Measurements from ENCODE around the gene PATJ.

- no peak for TF ChIP-seq CTCF (IDR thresholded peaks at IDR 0.05; ENCODE audit: borderline replicate concordance, extremely low read depth, low read length, poor library complexity, severe bottlenecking)
- no peak for TF ChIP-seq EZH2 (IDR thresholded peaks at IDR 0.05; ENCODE audit: borderline replicate concordance, low read depth, low read length, severe bottlenecking)
These were observed 123.5 kb downstream of the PATJ start for GRCh38 chr1:61865646-61866220.

All from DND-41 (cell line).